C4-2B (cell line): ENCODE measurements around the gene POLK.
"Not testable (repeated sequence)": the region's sequence is repeated elsewhere in the genome, so short reads cannot be mapped to it uniquely, and the experiment has no call there.

ENCODE experiments used
- H3K27ac ChIP-seq: fragments of 450-650 bp; 2 replicates; pipeline ENCODE4 v1.5.1; 2017
- ZFX ChIP-seq: fragments of 450-650 bp; IDR thresholded peaks from 2 replicates; pipeline ENCODE4 v1.6.1; 2017
- TF ChIP-seq, protein P1 (sequence below): fragments of 450-650 bp; conservative IDR thresholded peaks from 2 replicates; pipeline ENCODE4 v1.5.1; 2017; ENCODE audit warnings: mild to moderate bottlenecking

POLK gene

DNA sequence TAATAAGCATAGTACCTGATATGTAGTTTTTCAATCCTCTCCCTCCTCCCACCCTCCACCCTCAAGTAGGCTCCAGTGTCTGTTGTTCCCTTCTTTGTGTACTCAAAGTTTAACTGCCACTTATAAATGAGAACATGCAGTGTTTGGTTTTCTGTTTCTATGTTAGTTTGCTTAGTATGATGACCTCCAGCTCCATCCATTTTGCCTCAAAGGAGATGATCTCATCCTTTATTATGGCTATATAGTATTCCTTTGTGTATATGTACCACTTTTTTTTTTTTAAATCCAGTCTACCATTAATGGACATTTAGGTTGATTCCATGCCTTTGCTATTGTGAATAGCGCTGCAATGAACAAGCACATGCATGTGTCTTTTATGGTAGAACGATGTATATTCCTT is 20.5 kb downstream of the POLK start:
- TF ChIP-seq, protein P1, sequence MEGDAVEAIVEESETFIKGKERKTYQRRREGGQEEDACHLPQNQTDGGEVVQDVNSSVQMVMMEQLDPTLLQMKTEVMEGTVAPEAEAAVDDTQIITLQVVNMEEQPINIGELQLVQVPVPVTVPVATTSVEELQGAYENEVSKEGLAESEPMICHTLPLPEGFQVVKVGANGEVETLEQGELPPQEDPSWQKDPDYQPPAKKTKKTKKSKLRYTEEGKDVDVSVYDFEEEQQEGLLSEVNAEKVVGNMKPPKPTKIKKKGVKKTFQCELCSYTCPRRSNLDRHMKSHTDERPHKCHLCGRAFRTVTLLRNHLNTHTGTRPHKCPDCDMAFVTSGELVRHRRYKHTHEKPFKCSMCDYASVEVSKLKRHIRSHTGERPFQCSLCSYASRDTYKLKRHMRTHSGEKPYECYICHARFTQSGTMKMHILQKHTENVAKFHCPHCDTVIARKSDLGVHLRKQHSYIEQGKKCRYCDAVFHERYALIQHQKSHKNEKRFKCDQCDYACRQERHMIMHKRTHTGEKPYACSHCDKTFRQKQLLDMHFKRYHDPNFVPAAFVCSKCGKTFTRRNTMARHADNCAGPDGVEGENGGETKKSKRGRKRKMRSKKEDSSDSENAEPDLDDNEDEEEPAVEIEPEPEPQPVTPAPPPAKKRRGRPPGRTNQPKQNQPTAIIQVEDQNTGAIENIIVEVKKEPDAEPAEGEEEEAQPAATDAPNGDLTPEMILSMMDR, result no peak
- no peak for TF ChIP-seq ZFX
- no peak overlapping the region for H3K27ac ChIP-seq

DNA sequence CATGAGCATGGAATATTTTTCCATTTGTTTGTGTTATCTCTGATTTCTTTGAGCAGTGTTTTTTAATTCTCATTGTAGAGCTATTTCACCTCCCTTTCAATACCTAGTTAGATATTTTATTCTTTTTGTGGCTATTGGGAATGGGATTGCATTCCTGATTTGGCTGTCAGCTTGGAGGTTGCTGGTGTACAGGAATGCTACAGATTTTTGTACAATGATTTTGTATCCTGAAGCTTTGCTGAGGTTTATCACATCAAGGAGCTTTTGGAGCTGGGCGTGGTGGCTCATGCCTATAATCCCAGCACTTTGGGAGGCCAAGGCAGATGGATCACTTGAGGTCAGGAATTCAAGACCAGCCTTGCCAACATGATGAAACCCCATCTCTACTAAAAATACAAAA is 22.0 kb downstream of the POLK start:
- not testable (repeated sequence) for H3K27ac ChIP-seq

DNA sequence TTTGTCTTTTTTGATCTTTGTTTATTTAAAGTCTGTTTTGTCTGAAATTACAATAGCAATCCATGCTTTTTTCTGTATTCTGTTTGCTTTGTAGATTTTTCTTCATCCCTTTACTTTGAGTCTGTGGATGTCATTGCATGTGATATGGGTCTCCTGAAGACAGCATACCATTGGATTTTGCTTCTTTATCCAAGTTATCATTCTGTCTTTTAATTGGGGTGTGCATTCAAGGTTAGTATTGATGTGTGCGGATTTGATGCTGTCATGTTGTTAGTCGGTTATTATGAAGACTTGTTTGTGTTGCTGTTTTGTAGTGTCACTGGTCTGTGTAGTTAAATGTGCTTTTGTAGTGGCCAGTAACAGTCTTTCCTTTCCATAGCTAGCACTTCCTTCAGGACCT is 23.0 kb downstream of the POLK start:
- H3K27ac ChIP-seq, result no peak overlapping the region
- TF ChIP-seq ZFX, result no peak
- TF ChIP-seq, protein P1, result no peak

DNA sequence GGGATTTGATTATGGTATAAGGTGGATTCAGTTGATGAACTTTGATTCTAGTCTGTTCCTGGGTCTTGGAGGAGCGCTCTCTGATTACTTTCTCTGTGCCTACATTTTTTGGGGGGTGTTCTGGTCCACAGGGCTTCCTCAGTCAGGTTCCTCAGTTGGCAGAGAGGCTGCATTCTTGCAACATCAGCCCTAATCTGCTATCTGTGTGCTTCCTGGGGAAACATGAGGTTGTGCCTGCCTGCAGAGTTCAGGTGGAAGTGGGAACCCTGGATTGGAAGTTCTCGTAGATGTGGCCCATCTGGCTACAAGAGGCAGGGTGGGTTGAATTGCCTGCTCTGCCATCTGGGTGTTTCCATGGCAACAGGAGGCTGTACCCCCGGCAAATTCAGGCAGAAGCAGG is 24.5 kb downstream of the POLK start:
- TF ChIP-seq ZFX, result no peak
- TF ChIP-seq, protein P1, result no peak
- H3K27ac ChIP-seq, result no peak overlapping the region

DNA sequence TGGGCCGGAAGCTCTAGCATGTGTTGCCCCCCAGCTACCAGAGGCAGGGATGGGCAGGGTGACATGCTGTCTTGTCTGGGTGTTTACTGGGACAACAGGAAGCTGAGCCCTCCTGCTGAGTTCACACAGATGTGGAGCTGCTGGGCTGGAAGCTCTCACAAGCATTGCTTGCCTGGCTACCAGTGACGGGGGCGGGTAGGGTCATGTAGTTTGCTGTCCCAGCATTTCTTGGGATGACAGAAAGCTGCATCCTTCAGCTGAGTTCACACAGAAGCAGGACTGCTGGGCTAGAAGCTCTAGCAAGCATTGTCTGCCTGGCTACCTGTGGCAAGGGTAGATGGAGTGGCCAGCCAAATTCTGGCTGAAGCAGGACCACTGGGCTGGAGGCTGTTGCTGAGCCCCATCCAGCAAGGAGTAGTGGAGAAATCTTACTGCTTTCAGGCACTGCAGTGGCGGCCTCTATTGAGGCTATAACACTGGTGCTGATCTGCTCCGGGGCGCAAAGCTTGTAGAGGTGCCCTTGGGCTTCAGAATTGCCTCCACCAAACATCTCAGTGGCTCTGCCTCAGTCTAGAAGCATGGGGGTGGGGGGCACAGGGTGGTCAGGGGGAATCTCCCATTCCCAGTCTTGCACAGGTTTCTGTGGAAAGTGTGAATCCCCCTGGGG is 25.1 kb downstream of the POLK start:
- TF ChIP-seq, protein P1, result no peak
- no peak for TF ChIP-seq ZFX
- no peak overlapping the region for H3K27ac ChIP-seq

DNA sequence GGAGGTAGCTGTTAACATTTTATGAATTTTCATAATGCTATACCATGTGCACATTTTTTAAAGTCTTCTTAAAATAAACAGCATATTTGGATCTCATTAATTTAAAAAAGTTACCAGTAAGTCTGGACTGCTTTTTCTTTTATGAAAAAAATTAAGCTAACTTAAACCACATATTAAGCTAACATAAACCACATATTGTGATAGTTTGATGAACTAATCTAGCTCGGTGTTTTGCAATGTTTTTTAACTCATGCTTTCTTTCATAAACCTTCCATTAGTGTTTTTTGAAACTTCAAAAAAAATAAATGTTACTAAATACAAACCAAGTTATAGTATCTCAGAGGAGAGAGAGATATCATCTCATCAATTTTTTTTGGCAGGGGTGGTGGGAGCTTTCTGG is 26.5 kb downstream of the POLK start:
- H3K27ac ChIP-seq, result no peak overlapping the region
- TF ChIP-seq ZFX, result no peak
- TF ChIP-seq, protein P1, result no peak

DNA sequence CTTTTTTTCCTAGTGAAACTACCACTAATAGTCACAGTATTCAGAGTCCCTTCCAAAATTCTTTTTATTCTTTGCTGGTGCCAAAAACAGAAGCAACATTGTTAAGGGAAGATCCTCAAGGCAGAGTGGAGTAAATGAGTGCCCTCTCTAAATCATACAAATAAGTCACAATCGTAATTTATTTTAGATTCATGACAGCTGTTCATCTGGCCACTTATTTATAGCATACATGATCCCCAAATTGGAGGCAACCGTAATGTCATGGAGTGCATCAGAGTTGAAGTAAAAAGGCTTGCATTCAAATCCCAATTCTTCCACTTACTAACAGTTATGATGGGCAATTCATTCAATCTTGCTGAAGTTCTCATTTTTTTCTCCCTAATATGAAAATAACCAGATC is 33.4 kb downstream of the POLK start:
- H3K27ac ChIP-seq, result no peak overlapping the region
- no peak for TF ChIP-seq ZFX
- TF ChIP-seq, protein P1, result no peak

DNA sequence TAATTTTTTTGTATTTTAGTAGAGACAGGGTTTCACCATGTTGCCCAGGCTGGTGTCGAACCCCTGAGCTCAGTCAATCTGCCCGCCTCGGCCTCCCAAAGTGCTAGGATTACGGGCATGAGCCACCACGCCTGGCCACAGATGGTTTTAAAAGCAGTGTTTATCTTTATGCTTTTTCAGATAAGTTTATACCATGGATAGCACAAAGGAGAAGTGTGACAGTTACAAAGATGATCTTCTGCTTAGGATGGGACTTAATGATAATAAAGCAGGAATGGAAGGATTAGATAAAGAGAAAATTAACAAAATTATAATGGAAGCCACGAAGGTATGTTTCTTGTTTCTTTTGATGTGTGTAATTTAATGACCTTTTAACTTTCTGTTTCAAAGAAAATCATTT is 35.1 kb downstream of the POLK start:
- TF ChIP-seq, protein P1, result no peak
- TF ChIP-seq ZFX, result no peak
- no peak overlapping the region for H3K27ac ChIP-seq
